GM20000 (cell line): ENCODE results near the gene ANO2.
"Not testable (repeated sequence)": the region's sequence is repeated elsewhere in the genome, so short reads cannot be mapped to it uniquely, and the experiment has no call there.

Source experiments
- DNase-seq: peaks from one replicate; pipeline ENCODE4 v3.0.0; 2012; ENCODE audit warnings: low spot score
- TF ChIP-seq, protein P1 (sequence below): IDR thresholded peaks from 2 replicates; pipeline ENCODE4 v1.5.1; 2012; ENCODE audit warnings: mild to moderate bottlenecking, control low read depth; ENCODE audit errors: extremely low read depth, missing control alignments

The ANO2 gene

DNA sequence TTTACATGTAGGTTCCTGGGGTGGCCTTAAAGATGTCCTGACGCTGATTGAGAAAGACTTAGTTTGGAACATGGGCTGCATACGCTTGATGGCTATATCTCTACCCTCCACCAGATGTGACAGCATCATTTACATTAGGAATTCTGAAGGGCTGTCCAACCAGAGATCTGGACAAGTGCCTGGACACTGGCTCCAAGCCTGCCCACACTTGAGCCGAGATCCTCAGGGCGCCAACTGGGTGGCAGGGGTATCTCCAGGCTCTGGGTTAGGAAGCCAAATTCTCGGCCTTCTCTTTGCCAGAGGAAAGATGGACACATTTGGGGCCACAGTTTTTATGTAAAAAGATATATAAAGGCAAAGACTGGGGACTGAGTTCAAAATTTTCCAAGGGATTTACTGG is 266.9 kb downstream of the ANO2 start:
- TF ChIP-seq, protein P1, sequence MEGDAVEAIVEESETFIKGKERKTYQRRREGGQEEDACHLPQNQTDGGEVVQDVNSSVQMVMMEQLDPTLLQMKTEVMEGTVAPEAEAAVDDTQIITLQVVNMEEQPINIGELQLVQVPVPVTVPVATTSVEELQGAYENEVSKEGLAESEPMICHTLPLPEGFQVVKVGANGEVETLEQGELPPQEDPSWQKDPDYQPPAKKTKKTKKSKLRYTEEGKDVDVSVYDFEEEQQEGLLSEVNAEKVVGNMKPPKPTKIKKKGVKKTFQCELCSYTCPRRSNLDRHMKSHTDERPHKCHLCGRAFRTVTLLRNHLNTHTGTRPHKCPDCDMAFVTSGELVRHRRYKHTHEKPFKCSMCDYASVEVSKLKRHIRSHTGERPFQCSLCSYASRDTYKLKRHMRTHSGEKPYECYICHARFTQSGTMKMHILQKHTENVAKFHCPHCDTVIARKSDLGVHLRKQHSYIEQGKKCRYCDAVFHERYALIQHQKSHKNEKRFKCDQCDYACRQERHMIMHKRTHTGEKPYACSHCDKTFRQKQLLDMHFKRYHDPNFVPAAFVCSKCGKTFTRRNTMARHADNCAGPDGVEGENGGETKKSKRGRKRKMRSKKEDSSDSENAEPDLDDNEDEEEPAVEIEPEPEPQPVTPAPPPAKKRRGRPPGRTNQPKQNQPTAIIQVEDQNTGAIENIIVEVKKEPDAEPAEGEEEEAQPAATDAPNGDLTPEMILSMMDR, result no peak
- no peak for DNase-seq

DNA sequence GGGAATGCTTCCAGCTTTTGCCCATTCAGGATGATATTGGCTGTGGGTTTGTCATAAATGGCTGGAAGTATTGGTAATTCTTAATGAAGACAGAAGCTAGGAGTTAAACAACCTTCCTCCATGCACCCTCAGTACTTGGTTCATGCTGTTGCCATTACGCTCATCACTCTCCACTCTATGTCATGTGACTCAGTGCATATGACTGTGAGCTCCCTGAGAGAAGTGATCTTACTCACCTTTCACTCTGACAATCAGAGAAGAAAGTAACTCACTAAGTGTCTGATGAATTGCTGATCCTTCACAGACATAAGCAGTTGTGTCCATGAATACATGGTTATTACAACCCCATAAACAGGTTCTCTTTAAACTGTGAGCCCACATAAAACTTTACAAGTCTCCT is 275.4 kb downstream of the ANO2 start:
- DNase-seq, result not testable (repeated sequence)

DNA sequence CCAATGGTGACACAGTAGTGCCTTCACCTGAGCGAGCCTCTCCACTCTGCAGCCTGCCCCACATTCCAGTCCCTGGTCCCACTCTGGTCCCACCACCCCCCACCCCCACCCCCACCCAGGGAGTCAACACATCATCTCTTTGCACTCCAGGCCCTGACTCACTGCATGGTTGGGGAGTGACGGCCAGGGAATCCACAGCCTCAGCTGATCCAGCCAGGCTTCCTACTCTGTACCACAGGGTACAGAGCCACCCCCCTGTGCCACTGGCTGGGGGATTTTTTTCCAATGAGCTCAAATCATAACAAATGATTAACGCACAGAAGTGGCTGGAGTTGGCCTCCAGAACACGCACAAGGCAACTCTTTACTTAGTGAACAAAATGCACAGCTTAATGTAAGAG is 279.4 kb downstream of the ANO2 start:
- TF ChIP-seq, protein P1, result no peak
- DNase-seq, result no peak

DNA sequence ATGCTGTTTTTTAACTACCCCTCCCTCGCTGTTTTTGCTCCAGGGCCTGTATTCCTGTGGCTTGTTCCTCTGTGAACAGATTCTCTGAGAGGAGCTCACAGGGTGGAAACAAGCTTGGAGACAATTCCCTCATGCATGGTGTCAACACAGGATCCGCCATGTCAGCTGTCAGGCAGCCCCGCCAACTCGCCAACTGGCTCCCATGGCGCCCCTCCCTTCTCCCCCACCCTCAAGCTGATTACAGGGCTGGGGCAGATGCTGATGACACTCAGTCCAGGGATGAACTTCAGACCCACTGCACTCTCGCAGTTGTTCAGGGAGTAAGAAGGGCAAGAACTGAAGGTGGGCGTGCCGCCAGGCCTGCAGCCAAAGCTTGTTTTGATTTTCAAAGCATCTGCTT is 283.2 kb downstream of the ANO2 start:
- TF ChIP-seq, protein P1, result no peak

DNA sequence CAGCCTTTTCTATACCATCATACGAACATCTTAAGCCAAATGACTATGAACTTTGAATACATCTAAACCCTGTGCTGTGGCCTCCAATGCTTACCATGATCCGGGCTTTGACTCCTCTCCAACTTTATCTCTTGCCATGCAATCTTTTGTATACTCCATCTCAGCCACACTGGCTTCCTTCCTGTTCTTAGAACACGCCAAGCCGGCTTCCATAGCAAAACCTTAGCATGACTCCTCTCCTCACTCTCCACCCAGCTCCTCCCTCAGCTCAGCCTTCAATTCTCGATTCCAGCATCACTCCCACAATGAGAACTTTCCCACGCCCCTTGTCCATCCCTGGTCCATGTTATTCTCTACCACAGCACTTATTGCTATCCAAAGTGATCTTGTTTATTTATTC is 284.8 kb downstream of the ANO2 start:
- TF ChIP-seq, protein P1, result no peak
- no peak for DNase-seq

More for the DNA sequence above, 283.2 kb downstream of the ANO2 start:
- DNase-seq, result no peak

DNA sequence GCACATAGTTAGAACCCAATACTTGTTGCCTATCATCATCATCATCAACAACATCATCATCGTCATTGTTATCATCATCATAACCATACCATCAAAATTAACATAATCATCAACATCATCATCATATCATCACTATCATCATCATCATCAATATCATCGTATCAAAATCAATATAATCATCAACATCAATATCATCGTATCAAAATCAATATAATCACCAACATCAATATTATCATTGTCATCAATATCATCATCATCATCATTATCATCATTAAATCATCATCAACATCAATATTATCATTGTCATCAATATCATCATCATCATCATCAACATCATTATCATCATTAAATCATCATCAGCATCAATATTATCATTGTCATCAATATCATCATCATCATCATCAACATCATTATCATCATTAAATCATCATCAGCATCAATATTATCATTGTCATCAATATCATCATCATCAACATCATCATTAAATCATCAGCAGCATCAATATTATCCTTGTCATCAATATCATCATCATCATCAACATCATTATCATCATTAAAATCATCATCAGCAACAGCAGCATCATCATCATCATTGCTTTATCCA is 286.6 kb downstream of the ANO2 start:
- not testable (repeated sequence) for DNase-seq

DNA sequence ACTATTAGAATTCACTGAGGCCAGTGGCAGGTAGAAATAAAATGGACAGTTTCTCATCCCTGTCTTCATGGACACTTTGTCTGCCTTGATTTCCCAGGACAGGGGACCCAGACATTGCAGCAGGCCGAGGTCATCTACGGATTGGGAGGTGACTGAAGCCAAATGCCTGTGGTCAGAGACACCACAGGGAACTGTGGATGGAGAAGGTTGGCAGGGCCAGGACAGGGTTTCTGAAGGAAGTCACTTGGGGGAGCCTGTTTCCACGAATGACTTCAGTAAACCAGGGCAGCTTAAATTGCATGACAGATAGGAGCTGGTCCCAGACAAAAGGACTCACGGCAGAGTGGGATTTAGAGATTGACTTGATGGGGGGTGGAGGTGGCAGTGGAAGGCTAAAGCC is 288.2 kb downstream of the ANO2 start:
- TF ChIP-seq, protein P1, result no peak
- DNase-seq, result no peak

DNA sequence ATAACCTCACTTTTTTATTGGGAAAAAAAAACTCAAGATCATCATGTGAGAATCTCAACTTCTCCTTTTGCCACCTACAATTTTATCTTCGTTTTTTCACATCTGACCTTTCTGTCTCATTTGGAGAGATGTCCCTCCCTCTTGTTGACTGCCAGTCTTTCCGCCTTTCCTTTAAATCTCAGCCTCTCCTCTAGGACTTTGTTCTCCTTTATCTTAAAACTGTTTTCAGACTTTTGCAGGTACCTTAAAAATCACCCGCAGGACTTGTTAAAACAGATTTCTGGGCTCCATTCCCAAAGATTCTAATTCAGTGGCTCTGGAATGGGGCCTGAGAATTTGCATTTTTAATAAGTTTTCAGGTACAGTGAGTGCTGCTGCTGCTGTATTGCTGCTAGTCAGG is 289.9 kb downstream of the ANO2 start:
- no peak for DNase-seq
- TF ChIP-seq, protein P1, result no peak
